Measurements from ENCODE around the gene EIF6. TPM values are rescaled to one million over a fixed set of nuclear protein-coding genes. Genes with fewer than 3 reads are reported as not detected.

The EIF6 gene
- total RNA-seq, 2 experiments from 2014 or later, result 106 to 113 TPM

DNA sequence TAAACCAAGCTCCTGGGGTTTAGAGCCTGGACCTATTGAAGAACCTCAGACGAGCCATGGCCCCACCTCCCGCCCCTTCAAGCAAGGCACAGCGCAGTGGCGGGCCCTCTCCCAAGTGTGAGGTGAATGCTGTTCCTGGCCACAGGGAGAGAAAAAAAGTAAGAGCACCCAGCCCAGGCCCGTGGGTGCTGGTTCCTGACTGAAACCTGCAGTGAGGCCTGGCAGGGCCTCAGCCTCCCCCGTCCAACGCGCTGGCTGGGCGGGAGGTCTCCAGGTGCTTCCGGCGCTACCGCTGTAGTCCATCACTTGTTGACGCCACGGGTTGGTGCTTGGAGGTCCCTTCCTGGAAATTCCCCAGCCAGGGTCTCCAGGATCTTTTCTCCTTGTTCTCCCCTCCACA lies 13.2 kb upstream of the EIF6 start:
- Histone ChIP-seq H3K4me2 (ENCODE audit: low read length) (no peak overlapping the region), H4K20me1 (ENCODE audit: insufficient read depth, low read length) (no peaks in the 10 kb centered on the region), H3K79me2 (ENCODE audit: insufficient read depth, low read depth, low read length) (no peaks in the 10 kb centered on the region), H2AFZ (ENCODE audit: low read length) (no peak overlapping the region), H3K4me1 (ENCODE audit: insufficient read depth, low read length, poor library complexity, severe bottlenecking) (no peaks in the 10 kb centered on the region), H3K9me2 (ENCODE audit: insufficient read depth, low read length) (no peaks in the 10 kb centered on the region), H3K36me3 (ENCODE audit: insufficient read depth, low read length) (no peaks in the 10 kb centered on the region), H3K4me3 (ENCODE audit: low read depth, low read length, poor library complexity, severe bottlenecking) (no peak overlapping the region), H3K27ac (ENCODE audit: low read depth, low read length, poor library complexity, severe bottlenecking) (no peak overlapping the region), H3K9me3 (ENCODE audit: low read length) (no peaks in the 10 kb centered on the region)
- BruUV-seq (replicated peaks), result no TSS peak
- TF ChIP-seq, protein P1, sequence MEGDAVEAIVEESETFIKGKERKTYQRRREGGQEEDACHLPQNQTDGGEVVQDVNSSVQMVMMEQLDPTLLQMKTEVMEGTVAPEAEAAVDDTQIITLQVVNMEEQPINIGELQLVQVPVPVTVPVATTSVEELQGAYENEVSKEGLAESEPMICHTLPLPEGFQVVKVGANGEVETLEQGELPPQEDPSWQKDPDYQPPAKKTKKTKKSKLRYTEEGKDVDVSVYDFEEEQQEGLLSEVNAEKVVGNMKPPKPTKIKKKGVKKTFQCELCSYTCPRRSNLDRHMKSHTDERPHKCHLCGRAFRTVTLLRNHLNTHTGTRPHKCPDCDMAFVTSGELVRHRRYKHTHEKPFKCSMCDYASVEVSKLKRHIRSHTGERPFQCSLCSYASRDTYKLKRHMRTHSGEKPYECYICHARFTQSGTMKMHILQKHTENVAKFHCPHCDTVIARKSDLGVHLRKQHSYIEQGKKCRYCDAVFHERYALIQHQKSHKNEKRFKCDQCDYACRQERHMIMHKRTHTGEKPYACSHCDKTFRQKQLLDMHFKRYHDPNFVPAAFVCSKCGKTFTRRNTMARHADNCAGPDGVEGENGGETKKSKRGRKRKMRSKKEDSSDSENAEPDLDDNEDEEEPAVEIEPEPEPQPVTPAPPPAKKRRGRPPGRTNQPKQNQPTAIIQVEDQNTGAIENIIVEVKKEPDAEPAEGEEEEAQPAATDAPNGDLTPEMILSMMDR (conservative IDR thresholded peaks at IDR 0.05; ENCODE audit: low read length), result no peak
- no peak for TF ChIP-seq EZH2phosphoT487 (IDR thresholded peaks at IDR 0.05; ENCODE audit: borderline replicate concordance, low read depth, low read length)
- ChIA-PET CTCF (ENCODE audit: unreplicated experiment) (no interaction called here), POLR2A (interaction anchor here (2.2 kb wide), 1 partner anchor 10 kb away, joined by 8 read pairs; no protein-coding TSS in a partner anchor)
- intact Hi-C loops (cut with micrococcal nuclease; ENCODE audit: unreplicated experiment), result no loop called here
- no peak for DNase-seq (ENCODE audit: low spot score)

DNA sequence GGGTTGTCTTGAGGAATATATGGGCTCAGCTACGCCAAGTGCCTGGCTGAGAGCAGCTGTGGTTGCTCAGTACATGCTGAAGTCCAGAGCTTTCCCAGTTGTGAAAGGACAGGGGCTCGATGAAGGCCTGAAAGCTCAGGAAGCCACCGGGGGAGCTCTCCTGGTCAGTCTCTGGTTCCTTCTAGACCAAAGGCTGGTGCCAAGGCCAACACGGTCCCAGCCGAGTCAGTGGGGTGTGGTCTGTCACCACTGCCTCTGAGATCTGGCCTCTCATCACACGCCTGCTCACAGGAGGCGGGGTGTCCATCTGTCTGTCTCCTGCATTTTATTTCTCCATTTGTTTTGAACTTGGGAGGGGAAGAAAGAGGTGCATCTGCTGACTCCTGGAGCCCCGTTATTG lies 12.6 kb upstream of the EIF6 start:
- H3K36me3 ChIP-seq (ENCODE audit: insufficient read depth, low read length), result no peaks in the 10 kb centered on the region
- DNase-seq (ENCODE audit: low spot score), result no peak
- TF ChIP-seq EZH2phosphoT487 (IDR thresholded peaks at IDR 0.05; ENCODE audit: borderline replicate concordance, low read depth, low read length), result no peak
- TF ChIP-seq, protein P1 (conservative IDR thresholded peaks at IDR 0.05; ENCODE audit: low read length), result no peak
- H3K4me2 ChIP-seq (ENCODE audit: low read length), result no peak overlapping the region
- no peaks in the 10 kb centered on the region for H3K79me2 ChIP-seq (ENCODE audit: insufficient read depth, low read depth, low read length)
- no TSS peak for BruUV-seq (replicated peaks)
- intact Hi-C loops (cut with micrococcal nuclease; ENCODE audit: unreplicated experiment), result no loop called here
- H3K4me3 ChIP-seq (ENCODE audit: low read depth, low read length, poor library complexity, severe bottlenecking), result no peak overlapping the region
- no peaks in the 10 kb centered on the region for H3K9me3 ChIP-seq (ENCODE audit: low read length)
- H2AFZ ChIP-seq (ENCODE audit: low read length), result no peak overlapping the region
- CTCF ChIA-PET (ENCODE audit: unreplicated experiment), result no interaction called here
- POLR2A ChIA-PET, result interaction anchor here (2.2 kb wide), 1 partner anchor 10 kb away, joined by 8 read pairs; no protein-coding TSS in a partner anchor
- H4K20me1 ChIP-seq (ENCODE audit: insufficient read depth, low read length), result no peaks in the 10 kb centered on the region
- no peaks in the 10 kb centered on the region for H3K4me1 ChIP-seq (ENCODE audit: insufficient read depth, low read length, poor library complexity, severe bottlenecking)
- H3K27ac ChIP-seq (ENCODE audit: low read depth, low read length, poor library complexity, severe bottlenecking), result no peak overlapping the region
- no peaks in the 10 kb centered on the region for H3K9me2 ChIP-seq (ENCODE audit: insufficient read depth, low read length)

DNA sequence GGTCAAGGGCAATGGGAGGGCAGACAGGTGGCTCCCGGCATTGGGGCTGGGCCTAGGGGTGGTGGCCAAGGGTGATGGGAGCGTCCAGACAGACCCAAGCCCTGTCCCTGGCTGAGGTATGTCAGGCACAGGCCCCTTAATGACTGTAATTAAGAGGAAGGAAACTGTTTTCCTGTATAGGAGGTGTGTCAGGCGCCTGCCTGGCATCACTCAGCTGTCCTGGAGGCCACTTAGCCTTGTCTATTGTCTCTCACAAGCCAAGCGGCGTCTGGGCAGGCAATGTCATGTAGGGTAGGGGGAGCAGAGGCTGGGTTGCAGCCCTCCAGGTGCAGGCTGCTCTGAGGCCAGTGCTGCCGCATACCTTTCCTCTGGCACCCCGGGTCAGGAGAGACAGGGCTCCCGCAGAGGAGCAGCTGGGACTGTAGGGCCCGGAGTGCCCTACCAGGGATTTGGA lies 11.6 kb upstream of the EIF6 start:
- no TSS peak for BruUV-seq (replicated peaks)
- Histone ChIP-seq H3K27ac (ENCODE audit: low read depth, low read length, poor library complexity, severe bottlenecking) (no peak overlapping the region), H3K4me1 (ENCODE audit: insufficient read depth, low read length, poor library complexity, severe bottlenecking) (no peaks in the 10 kb centered on the region), H3K36me3 (ENCODE audit: insufficient read depth, low read length) (no peaks in the 10 kb centered on the region), H3K9me2 (ENCODE audit: insufficient read depth, low read length) (no peaks in the 10 kb centered on the region), H2AFZ (ENCODE audit: low read length) (no peak overlapping the region), H3K4me2 (ENCODE audit: low read length) (no peak overlapping the region), H4K20me1 (ENCODE audit: insufficient read depth, low read length) (no peaks in the 10 kb centered on the region), H3K4me3 (ENCODE audit: low read depth, low read length, poor library complexity, severe bottlenecking) (no peak overlapping the region), H3K9me3 (ENCODE audit: low read length) (no peaks in the 10 kb centered on the region), H3K79me2 (ENCODE audit: insufficient read depth, low read depth, low read length) (no peaks in the 10 kb centered on the region)
- TF ChIP-seq, protein P1 (conservative IDR thresholded peaks at IDR 0.05; ENCODE audit: low read length), result no peak
- TF ChIP-seq EZH2phosphoT487 (IDR thresholded peaks at IDR 0.05; ENCODE audit: borderline replicate concordance, low read depth, low read length), result no peak
- ChIA-PET CTCF (ENCODE audit: unreplicated experiment) (no interaction called here), POLR2A (no interaction called here)
- DNase-seq (ENCODE audit: low spot score), result no peak
- intact Hi-C loops (cut with micrococcal nuclease; ENCODE audit: unreplicated experiment), result no loop called here
